ENCODE measurements around the gene CMIP.
"Not testable (repeated sequence)": the region's sequence is repeated elsewhere in the genome, so short reads cannot be mapped to it uniquely, and the experiment has no call there.

The CMIP gene

DNA sequence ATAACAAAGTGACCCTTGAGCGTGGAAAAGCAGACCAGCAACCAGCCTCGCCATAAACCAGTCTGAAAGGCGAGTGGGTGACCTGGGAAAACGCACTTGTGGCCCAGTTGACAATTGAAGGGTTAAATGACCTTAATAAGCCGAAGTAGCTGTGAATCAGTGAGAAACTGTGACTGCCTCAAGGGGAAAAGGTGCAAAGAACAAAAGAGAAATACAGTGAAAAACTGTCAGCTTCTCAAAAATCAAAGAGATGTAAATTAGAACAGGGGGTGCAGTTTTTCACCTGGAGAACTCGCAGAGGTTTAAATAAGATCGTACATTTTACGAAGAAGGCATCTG, 124.1 kb downstream of the CMIP start:
- DNase-seq (ENCODE audit: low read depth) = no peak

DNA sequence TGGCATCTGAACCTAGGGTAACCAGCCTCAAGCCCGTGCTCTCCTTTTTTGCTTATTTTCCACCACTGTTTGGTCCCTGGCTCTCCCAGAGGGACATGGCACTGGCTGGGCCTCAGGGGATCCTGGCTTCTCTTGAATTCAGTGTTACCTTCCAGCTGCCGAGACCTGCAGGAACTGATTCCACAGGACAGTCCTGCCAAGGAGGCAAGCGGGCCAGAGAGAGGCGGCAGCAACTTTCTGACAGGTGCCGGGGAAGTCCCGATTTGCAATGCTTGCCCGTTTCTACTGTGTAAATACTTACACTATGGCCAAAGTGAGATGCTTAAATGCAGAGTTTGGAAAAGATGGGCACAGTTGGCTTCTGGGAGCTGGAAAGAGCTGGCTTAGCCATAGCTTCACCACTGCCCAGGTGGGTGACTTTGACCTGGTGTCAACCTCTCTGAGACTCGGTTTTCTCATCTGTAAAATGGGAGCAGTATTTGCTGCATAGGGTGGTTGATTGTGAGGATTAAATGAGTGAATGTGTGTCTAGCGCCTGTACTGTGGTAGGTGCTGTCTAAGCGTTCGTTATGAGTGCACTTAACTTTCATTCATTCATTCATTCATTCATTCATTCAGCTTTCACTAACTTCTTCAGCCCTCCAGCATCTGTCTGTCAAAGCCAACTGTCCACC, 124.9 kb downstream of the CMIP start:
- no peak for DNase-seq (ENCODE audit: low read depth)

DNA sequence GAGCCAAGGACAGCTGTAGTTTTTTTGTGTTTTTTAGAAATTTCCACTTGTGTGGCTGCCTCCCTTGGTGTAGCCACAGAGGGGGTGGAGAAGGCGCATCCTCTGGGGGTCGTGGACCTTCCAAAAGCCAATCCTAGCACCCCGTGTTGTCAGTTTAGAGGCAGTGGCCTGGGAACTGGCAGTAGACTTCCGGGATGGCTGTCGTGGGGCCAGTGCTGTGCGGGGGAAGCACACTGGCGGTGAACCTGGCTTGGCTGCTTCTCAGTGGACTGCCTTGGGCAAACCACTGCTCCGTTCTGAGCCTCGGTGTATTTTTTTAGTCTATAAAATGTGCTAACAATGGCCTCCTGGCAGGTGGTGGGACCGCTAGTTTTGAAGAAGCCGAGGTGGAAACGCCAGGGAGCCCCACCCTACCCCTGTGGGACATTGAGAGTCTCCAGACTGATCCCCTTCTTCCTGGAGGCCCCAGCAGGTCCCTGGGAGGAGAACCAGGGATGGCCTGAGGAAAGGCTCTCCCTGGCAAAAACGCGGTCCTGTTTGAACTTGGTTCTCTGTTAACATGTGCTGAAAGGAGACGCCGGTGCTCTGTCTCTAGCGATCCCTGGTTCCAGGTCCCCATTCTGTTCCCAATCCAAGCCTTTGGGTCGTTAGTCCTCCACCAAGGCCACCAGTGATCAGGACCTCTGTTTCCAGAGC, 125.7 kb downstream of the CMIP start:
- no peak for DNase-seq (ENCODE audit: low read depth)

DNA sequence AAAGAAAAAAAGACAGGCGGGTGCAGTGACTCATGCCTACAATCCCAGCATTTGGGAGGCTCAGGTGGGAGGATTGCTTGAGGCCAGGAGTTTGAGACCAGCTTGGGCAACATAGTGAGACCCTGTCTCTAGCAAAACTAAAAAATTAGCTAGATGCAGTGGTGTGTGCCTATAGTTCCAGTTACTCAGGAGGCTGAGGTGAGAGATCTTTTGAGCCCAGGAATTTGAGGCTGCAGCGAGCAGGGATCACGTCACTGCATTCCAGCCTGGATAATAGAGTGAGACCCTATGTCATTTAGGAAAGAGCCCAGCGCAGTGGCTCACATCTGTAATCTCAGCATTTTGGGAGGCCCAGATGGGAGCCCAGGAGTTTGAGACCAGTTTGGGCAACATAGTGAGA, 126.6 kb downstream of the CMIP start:
- no peak for DNase-seq (ENCODE audit: low read depth)

DNA sequence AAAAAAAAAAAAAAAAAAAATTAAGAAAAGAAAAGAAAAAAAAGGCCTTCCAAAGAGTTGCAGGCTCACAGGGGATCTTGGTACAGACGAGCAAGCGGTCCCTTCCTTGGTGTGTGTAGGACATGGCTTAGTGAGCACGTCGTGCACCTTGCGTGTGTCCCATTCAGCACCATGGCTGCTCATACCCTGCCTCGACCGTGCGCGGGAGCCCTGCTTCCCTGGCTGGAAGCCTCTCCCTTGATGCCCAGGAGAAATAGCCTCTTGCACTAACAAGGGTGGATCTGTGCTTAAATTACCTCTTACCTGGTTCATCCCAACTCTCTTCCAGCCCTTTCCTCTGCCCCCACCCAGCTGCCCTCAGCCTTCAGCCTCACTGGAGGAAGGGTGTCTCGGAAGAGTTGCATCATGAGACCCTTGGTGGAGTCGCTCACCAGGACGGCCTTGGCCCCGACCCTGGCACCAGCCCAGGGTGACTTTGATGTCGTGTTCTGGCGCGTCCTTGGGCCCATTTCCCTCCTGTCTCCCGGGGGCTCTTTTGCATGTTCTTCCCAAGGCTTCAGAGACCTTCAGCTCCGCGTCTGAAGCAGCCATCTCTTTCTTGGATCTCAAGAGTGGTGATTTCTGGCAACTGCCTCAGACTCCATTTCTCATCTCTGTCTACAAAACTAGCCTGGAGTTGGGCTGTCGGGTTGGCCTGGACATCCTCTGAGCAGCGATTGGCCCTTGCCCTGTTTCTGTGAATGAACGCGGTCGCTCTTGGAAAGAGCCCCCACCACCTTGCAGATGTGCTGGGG, 127.2 kb downstream of the CMIP start:
- no peak for DNase-seq (ENCODE audit: low read depth)

DNA sequence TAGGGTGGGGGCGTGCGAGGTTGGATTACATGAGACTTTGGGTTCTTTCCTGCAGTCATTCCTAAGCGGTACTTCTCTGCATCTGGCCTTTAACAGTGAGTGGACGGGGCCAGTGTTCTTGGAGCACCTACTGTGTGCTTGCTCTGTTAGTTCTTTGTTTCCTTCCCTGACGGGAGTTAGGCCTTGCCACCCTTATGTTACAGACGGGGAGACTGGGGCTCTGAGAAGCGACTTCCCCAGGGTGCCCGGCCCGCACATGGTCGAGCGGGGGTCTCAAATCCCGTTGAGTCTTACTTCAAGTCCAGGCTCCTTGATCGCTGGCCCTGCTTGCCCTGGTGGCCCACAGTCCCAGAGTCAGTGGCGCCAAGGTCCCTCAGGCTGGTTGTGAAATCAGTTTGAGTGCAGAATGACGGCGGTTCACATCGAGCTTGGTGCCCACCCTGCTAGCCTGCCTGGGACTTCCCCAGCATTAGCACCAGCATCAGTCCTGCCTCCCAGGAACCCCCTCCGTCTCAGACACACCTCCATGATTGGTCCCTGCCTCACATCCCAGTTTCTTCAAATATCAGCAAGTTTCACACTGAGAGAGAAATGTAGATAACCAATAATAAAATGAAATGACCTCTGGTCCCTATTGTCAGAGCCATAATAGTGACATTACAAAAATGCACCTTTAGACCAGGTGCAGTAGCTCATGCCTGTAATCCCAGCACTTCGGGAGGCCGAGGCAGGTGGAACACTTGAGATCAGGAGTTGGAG, 128.0 kb downstream of the CMIP start:
- no peak for DNase-seq (ENCODE audit: low read depth)

DNA sequence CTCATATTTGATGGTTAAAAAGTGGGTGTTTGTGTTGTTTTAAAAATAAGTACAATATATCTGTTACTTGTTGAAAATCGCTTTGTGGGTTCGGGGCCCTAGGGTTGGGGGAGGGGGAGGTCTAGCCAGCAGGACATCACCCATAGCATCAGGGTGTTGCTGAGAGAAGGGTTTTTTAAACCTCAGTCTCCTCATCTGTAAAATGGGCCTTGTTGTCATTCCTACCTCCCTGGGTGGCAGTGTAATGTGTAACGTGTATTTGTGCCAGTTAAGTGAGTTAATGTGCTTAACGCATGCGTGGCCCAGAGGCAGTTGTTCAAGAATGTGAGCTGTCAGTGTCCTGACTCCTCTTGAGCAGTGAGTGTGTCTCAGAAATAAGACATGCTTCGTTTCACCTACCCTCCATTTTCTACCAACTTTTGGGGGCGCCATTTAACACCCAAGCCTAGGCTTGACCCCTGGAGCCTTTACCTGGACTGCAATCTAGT, 129.0 kb downstream of the CMIP start:
- no peak for DNase-seq (ENCODE audit: low read depth)

DNA sequence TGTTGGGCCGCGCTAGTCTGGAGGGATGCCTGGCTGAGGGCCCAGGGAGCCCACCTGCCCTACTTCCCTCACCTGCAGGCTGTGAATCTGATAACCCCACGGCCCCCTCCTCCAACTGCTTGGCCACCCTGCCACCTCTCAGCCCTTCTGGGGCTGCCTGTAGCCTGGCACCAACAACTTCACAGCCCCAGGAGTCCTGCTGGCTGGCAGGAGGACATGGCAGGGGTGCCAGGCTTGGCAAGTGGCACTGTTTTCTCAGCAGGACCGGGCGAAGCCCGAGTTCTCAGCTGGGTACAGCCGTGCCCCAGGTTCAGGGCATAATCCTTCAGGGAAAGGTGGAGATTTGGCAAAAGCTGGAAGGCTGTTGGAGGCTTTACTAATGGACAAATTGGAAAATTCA, 129.6 kb downstream of the CMIP start:
- no peak for DNase-seq (ENCODE audit: low read depth)

DNA sequence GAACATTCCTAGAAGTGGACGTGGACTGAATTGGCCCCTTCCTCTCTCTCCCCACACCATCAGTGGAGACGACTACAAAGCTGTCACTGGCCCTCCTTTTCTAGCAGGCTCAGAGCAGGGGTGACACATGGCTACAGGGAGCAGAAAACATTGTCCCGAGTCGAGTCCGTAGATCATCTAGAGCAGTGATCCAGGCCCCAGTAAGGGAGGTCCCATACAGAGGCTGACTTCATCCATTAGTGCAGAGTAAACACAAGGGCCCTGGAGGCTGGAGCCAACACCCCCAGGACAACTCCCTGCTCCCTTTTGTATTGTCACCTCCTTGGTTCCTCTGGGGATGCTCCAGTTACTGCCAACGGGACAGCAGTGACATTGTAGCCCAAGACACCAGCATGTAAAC, 130.7 kb downstream of the CMIP start:
- no peak for DNase-seq (ENCODE audit: low read depth)

DNA sequence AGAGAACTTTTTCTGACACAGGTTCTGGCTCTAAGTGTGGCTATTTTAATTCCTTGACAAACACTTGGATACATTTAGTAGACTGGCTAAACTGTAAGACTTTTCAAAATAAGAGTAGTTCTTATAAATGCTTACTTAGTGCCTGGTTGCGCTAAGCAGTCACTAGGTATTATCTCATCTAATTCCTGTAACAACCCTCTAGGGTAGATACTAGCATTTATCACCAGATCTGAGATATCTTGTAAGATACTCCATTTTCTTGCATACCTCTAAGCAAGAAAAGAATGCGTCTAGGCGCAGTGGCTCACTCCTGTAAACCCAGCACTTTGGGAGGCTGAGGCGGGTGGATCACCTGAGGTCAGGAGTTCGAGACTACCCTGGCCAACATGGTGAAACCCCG, 131.2 kb downstream of the CMIP start:
- no peak for DNase-seq (ENCODE audit: low read depth)

DNA sequence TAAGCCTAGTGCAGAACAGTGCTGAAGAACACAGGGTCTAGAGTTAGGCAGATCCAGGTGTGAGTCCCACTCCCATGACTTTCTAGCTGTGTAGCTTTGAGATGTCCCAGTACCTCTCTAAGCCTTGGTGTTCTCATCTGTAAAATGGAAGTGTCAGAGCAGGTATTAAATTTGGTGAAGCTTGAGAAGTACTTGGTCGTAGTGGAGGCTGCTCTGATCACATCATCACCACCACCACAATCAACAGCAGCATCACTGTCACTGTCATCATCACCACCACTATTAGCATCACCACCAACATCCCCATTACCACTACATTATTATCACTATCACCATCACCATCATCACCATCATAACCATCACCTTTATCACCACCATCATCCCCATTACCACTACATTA, 132.1 kb downstream of the CMIP start:
- no peak for DNase-seq (ENCODE audit: low read depth)

DNA sequence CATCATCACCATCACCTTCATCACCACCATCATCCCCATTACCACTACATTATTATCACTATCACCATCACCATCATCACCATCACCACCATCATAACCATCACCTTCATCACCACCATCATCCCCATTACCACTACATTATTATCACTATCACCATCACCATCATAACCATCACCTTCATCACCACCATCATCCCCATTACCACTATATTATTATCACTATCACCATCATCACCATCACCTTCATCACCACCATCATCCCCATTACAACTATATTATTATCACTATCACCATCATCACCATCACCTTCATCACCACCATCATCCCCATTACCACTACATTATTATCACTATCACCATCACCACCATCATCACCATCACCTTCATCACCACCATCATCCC, 132.7 kb downstream of the CMIP start:
- not testable (repeated sequence) for DNase-seq (ENCODE audit: low read depth)

DNA sequence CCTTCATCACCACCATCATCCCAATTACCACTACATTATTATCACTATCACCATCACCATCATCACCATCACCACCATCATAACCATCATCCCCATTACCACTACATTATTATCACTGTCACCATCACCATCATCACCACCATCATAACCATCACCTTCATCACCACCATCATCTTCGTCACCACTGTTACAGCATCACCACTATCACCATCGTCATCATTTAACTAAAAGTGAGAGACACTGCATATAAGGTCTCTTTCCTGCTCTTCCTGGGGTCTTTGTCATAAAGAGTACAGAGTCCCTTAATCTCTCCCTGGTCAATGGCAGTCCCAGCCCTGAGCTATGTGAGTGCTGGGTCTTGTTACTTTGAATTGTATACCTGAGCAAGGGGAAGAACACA, 133.5 kb downstream of the CMIP start:
- no peak for DNase-seq (ENCODE audit: low read depth)

DNA sequence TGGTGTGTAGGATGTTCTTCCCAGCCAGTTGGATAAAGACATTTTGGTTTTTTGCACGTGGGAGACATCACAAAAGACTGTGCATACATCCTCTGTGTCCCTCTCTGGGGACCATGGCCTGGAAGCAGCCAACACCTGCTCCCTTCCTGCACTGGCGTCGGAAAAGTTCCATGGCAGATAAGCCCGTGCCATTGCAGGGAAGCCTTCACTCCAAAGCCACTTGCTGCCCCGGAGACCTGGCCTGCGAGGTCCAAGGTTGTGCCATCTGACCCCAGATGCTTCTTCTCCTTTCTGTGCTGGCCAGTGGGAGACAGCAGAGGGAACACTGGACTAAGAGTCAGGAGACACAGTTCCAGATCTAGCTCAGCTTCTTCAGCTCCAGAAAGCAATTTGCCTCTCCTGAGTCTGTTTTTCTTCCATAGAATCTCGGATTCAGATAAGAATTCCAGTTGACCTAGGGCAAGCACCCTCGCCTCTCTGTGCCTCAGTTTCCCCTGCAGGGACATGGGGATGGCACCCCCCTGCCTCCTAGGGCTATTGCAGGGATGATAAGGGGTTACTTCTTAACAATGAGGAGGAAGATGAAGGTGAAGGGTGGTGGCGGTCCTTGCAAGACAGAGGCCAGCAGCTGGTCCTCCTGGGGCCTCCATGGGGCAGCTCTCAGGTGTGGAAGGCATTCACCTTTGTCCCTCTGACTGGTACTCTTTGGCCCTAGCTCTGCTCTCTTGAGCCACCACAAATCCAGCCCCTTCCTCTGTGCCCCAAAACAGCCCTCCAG, 134.2 kb downstream of the CMIP start:
- no peak for DNase-seq (ENCODE audit: low read depth)

DNA sequence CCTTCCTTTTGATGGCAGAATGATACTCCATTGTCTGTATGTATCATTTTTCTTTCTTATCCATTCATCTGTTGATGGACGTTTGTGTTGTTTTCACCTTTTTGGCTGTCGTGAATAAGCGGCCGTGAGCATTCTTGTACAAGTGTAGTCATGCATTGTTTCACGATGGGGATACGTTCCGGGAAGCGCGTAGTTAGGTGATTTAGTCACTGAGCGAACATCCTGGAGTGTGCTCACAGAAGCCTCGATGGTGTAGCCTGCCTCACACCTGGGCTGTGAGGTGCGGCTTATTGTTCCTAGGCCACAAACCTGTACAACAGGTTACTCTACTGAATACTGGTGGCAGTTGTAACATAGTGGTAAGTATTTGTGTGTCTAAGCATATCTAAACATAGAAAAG, 136.5 kb downstream of the CMIP start:
- no peak for DNase-seq (ENCODE audit: low read depth)

DNA sequence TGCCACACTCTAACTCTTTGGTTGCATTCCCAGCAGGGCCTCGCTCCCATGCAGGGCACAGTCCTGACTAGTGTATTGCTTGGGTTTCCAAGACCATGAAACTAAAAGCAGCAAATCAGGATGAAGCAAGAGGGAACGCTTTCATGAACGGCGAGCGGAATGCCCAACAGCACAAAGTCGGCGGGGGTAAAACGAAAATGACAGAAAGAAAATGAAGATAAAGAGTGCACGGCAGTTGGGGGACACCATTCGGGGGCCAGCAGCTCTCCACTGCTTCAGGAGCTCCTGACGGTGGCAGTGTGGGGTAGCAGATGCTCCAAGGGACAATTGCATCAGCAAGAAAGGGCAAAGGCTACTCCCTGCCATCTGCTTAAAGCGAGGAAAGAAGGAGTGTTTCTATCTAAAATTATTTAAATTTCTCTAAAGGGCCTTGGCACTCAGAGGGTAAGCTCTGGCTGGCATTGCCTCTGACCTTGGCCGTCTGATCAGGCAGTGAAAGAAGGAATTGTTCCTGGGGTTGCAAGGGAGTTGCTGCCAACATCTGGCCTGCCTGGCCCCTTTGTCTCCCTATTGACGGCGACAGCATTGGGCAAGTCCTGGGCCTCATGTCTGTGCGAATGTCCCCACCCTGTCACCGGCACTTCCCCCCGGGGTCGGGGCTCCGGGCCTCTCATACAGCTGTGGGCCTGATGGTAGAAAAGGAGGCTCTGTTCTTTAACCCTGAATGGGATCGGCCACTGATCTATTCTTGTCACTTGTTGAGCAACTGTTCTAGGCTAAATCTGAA, 138.2 kb downstream of the CMIP start:
- peak; percentile 44 for DNase-seq (ENCODE audit: low read depth)

DNA sequence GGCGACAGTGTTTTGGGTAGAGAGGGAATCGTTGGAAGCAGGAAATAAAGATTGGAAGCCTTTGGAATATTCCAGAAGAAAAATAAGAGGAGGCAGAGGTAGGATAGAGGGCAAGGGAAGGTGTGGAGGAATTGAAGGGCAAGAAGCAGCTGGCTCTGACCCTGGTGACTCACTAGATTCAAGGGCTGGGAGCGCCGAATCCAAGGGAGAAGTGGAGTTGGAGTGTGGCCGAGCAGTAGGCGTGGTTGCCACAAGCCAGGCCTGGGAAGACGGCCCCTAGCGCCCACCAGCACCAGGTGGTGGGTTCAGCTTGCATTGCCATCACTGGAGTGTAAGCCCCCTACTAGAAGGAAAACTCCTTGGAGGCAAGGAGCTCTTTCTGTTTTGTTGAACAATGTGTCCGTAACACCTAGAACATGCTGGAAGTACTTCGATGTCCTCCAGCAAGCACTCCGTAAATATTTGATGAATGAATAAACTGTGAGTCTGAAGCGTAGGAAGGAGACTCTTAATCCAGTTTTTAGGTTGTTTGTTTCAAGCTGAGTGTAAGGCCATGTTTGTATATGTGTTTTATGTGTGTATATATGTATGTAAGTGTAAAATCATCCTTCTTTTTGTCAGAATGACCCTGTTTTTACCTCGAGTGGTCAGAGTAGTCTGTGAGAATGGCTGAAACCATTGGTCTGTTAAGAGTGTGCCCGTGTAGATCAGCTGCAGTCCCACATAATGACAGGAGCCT, 139.5 kb downstream of the CMIP start:
- peak; percentile 81 for DNase-seq (ENCODE audit: low read depth)

DNA sequence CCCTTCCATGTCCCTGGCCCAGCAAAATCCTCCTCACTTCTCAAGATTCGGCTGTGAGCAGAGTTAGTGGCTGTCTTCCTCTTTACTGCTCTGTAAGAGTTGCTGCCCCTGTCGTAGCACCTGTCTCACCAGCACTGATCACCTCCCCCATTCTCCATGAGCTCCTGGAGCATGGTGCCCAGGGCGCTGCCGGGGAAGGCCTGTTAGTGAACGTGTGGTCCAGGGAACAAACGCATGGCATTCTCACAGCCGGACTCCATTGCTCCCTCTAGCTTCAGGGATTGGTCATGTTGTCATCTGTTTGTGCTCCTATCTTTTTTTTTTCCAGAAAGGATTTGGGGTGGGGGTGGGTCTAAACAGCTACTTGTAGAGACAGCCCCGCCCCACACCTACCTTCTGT, 141.2 kb downstream of the CMIP start:
- no peak for DNase-seq (ENCODE audit: low read depth)

DNA sequence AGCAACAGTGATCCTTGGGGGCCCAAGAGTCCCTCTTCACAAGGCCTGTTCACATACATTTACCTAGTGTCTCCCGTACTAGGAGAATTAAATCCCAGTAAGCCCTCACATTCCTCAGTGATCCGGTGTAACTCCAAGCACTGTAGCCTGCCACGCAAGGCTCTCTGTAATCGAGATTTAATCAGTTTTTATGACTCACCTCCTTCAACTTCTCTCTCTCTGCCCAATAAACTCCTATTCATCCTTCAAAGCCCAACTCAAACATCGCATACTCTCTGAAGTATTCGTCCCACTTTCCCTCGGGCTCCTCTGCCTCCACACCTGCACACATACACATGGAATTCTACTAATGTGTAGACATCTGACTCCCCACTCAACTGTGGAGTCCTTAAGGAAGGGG, 141.8 kb downstream of the CMIP start:
- peak; percentile 31 for DNase-seq (ENCODE audit: low read depth)

DNA sequence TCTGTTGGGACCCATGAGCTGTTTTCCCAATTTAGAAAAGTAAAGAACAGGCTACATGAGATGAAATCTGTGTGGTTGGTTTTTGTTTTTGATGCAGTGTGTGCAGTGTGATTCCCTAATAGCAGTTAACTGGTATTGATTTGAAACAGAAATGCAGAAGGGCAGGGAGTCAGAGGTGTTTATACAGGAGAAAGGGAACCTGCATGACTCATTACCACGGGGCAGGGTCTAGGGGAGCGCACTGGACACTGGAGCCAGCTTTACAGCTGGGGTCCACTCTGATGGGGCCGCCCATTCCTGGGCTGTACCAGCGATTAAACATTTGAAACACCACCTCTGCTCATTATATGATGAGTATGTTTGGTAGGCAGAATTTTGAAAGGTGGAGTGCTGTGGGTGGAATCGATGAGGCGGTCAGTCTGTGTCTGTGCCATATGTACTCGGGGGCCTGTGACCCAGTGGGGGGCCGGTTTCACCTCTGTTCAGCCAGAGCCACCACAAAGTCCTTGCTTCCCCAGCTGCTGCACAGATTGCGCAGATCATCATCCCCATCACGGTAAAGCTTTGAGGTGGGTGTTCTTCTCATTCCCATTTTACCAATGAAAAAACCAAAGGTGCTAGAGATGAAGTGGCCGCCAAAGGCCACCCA, 142.5 kb downstream of the CMIP start:
- DNase-seq (ENCODE audit: low read depth) = no peak
